Peyer's patch (tissue), 4 donors: ENCODE data around the gene SOCS7.

ENCODE experiments used
- CTCF ChIP-seq, 6 experiments: fragments of 450-650 bp in 4 of 6; fragments of 200-600 bp in 2 of 6; sonication (generic) in 1 of 6; IDR thresholded peaks; one replicate each; pipeline ENCODE4 v1.5.1; 2017 to 2019; ENCODE audit warnings: antibody characterized with exemption in 6 of 6, mild to moderate bottlenecking in 3 of 6, moderate library complexity in 1 of 6
- POLR2A ChIP-seq, 2 donors: fragments of 450-650 bp; IDR thresholded peaks; one replicate each; pipeline ENCODE4 v1.5.1; 2017; ENCODE audit warnings: antibody characterized with exemption in 2 of 2, mild to moderate bottlenecking in 2 of 2, moderate library complexity in 2 of 2

GRCh38 chr17:38334480-38335364, 16.9 kb upstream of the SOCS7 start:
- TF ChIP-seq CTCF (IDR thresholded peaks at IDR 0.05): no peak
- TF ChIP-seq POLR2A (IDR thresholded peaks at IDR 0.05): no peak
